HCT116 (cell line): Measurements from ENCODE around the gene MAPKAP1. TPM values are rescaled to one million over a fixed set of nuclear protein-coding genes. Genes with fewer than 3 reads are reported as not detected.

Experiments
- ATAC-seq: fragments of 200-7000 bp; cut with Tn5 transposase; 2 replicates; pipeline ENCODE4 v1.9.1; 2020; ENCODE audit warnings: mild to moderate bottlenecking, moderate library complexity
- BruUV-seq: library from RNA; stranded (reverse); fragments of 400-500 nt; replicated peaks from 2 replicates; lab custom pipeline; 2021; lab: Mats Ljungman, UMichigan
- CTCF ChIA-PET: fragments of 300-600 bp; sonication (Branson Sonifier 250); formaldehyde crosslinking; loops from one replicate; lab custom pipeline; 2021; ENCODE audit warnings: antibody characterized with exemption; lab: Charles Lee
- POLR2A ChIA-PET: fragments of 300-600, 350-600 bp; sonication (Branson Sonifier 250); formaldehyde crosslinking; loops from one replicate; lab custom pipeline; 2021; ENCODE audit warnings: antibody characterized with exemption; lab: Charles Lee
- RAD21 ChIA-PET, 2 experiments: fragments of 300-600 bp; sonication (Branson Sonifier 250); formaldehyde crosslinking; loops; one replicate each; lab custom pipeline; 2023; ENCODE audit warnings: low total read pairs in 2 of 2; ENCODE audit not compliant: uncharacterized antibody in 2 of 2, unreplicated experiment in 2 of 2, low non-redundant PET in 1 of 2; lab: Charles Lee
- DNase-seq: peaks from one replicate; pipeline ENCODE4 v3.0.0-alpha.2; 2010; ENCODE audit warnings: low read depth, low spot score
- H2AFZ ChIP-seq: fragments of 200-600 bp; shearing (Covaris generic), sonication (generic); 2 replicates; pipeline ENCODE4 v1.6.1; 2017; ENCODE audit warnings: low read depth, mixed run types, mixed read lengths, antibody characterized with exemption, low read length; ENCODE audit not compliant: poor library complexity, severe bottlenecking
- H3K27ac ChIP-seq: 2 replicates; pipeline ENCODE4 v1.5.1; 2012; ENCODE audit warnings: low read depth, low read length
- H3K27me3 ChIP-seq: fragments of 200-600 bp; sonication (generic); 2 replicates; pipeline ENCODE4 v1.6.1; 2016; ENCODE audit warnings: mixed run types, low read length, mixed read lengths; ENCODE audit not compliant: insufficient read depth
- H3K36me3 ChIP-seq, 2 experiments: fragments of 200-500 bp in 1 of 2; fragments of 200-600 bp in 1 of 2; sonication (Bioruptor generic) in 1 of 2; sonication (generic) in 1 of 2; 2 replicates each; pipeline versions ENCODE4 v1.5.1 to v1.6.1; 2014 to 2016; ENCODE audit warnings: low read length in 2 of 2, inconsistent platforms in 1 of 2, mixed read lengths in 1 of 2, mixed run types in 1 of 2; ENCODE audit not compliant: insufficient read depth in 2 of 2, control insufficient read depth in 1 of 2
- H3K4me1 ChIP-seq, 2 experiments: fragments of 200-600 bp in 1 of 2; sonication (generic) in 1 of 2; 2 replicates each; pipeline versions ENCODE4 v1.5.1 to v1.6.1; 2012 to 2017; ENCODE audit warnings: low read length in 2 of 2, inconsistent platforms in 1 of 2, mild to moderate bottlenecking in 1 of 2, mixed read lengths in 1 of 2, mixed run types in 1 of 2, moderate library complexity in 1 of 2; ENCODE audit not compliant: insufficient read depth in 2 of 2, control insufficient read depth in 1 of 2
- H3K4me2 ChIP-seq: fragments of 200-600 bp; sonication (generic); 2 replicates; pipeline ENCODE4 v1.6.1; 2017; ENCODE audit warnings: mixed run types, low read length, mixed read lengths
- H3K4me3 ChIP-seq, 2 experiments: fragments of 200-600 bp in 1 of 2; sonication (generic) in 1 of 2; replicated peaks in 1 of 2; 2 replicates each; pipeline ENCODE4 v1.5.1; 2011 to 2016; ENCODE audit warnings: low read length in 2 of 2, control low read depth in 1 of 2, low read depth in 1 of 2, mild to moderate bottlenecking in 1 of 2, mixed read lengths in 1 of 2, mixed run types in 1 of 2
- H3K79me2 ChIP-seq: fragments of 200-600 bp; sonication (generic); 2 replicates; pipeline ENCODE4 v1.6.1; 2017; ENCODE audit warnings: mild to moderate bottlenecking, mixed run types, low read length, moderate library complexity, mixed read lengths; ENCODE audit not compliant: insufficient read depth
- H3K9ac ChIP-seq: fragments of 200-600 bp; sonication (generic); 2 replicates; pipeline ENCODE4 v1.6.1; 2016; ENCODE audit warnings: low read length, mixed read lengths
- H3K9me2 ChIP-seq: fragments of 200-600 bp; sonication (generic), shearing (Covaris generic); 2 replicates; pipeline ENCODE4 v1.6.1; 2017; ENCODE audit warnings: mixed run types, mild to moderate bottlenecking, moderate library complexity; ENCODE audit not compliant: insufficient read depth
- H3K9me3 ChIP-seq, 2 experiments: fragments of 200-500 bp in 1 of 2; fragments of 200-600 bp in 1 of 2; sonication (Bioruptor generic) in 1 of 2; sonication (generic) in 1 of 2; 2 replicates each; pipeline ENCODE4 v1.6.1; 2014 to 2017; ENCODE audit warnings: low read length in 2 of 2, mixed read lengths in 2 of 2, inconsistent platforms in 1 of 2, low read depth in 1 of 2, mild to moderate bottlenecking in 1 of 2, mixed run types in 1 of 2, moderate library complexity in 1 of 2; ENCODE audit not compliant: control insufficient read depth in 1 of 2, insufficient read depth in 1 of 2
- H4K20me1 ChIP-seq: fragments of 200-600 bp; sonication (generic), shearing (Covaris generic); 2 replicates; pipeline ENCODE4 v1.6.1; 2017; ENCODE audit warnings: mixed run types, mild to moderate bottlenecking, moderate library complexity; ENCODE audit not compliant: insufficient read depth
- ELF1 ChIP-seq: IDR thresholded peaks from 2 replicates; pipeline ENCODE4 v1.6.1; 2012; ENCODE audit warnings: low read depth, borderline replicate concordance
- JUND ChIP-seq: IDR thresholded peaks from 2 replicates; pipeline ENCODE4 v1.6.1; 2012
- MAX ChIP-seq: IDR thresholded peaks from 2 replicates; pipeline ENCODE4 v1.6.1; 2012
- POLR2A ChIP-seq: IDR thresholded peaks from 2 replicates; pipeline ENCODE4 v1.7.0; 2011; ENCODE audit warnings: borderline replicate concordance; ENCODE audit not compliant: insufficient read depth, insufficient read length; ENCODE audit errors: extremely low read depth
- POLR2AphosphoS5 ChIP-seq: IDR thresholded peaks from 2 replicates; pipeline ENCODE4 v1.6.1; 2011; ENCODE audit warnings: mild to moderate bottlenecking, low read depth, low read length, moderate library complexity
- RAD21 ChIP-seq: IDR thresholded peaks from 2 replicates; pipeline ENCODE4 v1.6.1; 2012; ENCODE audit warnings: low read depth, mild to moderate bottlenecking
- SRF ChIP-seq: IDR thresholded peaks from 2 replicates; pipeline ENCODE4 v1.6.1; 2012; ENCODE audit warnings: low read depth
- YY1 ChIP-seq: IDR thresholded peaks from 2 replicates; pipeline ENCODE4 v1.6.1; 2011; ENCODE audit warnings: low read length, low read depth, moderate library complexity, mild to moderate bottlenecking; ENCODE audit not compliant: insufficient replicate concordance; ENCODE audit errors: extremely low read depth
- ZBTB33 ChIP-seq: IDR thresholded peaks from 2 replicates; pipeline ENCODE4 v1.6.1; 2011; ENCODE audit warnings: mild to moderate bottlenecking, low read length, moderate library complexity; ENCODE audit not compliant: insufficient replicate concordance; ENCODE audit errors: extremely low read depth
- ZFX ChIP-seq: fragments of 450-650 bp; IDR thresholded peaks from 2 replicates; pipeline ENCODE4 v1.6.1; 2017
- ZNF274 ChIP-seq: fragments of 200-500 bp; sonication (Bioruptor generic); IDR thresholded peaks from 2 replicates; pipeline ENCODE4 v1.6.1; 2014; ENCODE audit warnings: mild to moderate bottlenecking, low read depth, low read length, inconsistent platforms
- intact Hi-C: fragments of 100-400 bp; cut with micrococcal nuclease; formaldehyde crosslinking; loops from 2 replicates; pipeline ENCODE4 v1.10.0; 2022
- total RNA-seq: library from RNA; stranded (reverse); gene quantifications from one replicate; pipeline ENCODE4 v1.2.1, GENCODE V29; 2021; ENCODE audit not compliant: unreplicated experiment
- TF ChIP-seq, protein P1 (sequence below): IDR thresholded peaks from 2 replicates; pipeline ENCODE4 v1.6.1; 2012; ENCODE audit warnings: low read depth

Gene MAPKAP1
- total RNA-seq, 1 experiment from 2014 or later, result 72.5 TPM

DNA sequence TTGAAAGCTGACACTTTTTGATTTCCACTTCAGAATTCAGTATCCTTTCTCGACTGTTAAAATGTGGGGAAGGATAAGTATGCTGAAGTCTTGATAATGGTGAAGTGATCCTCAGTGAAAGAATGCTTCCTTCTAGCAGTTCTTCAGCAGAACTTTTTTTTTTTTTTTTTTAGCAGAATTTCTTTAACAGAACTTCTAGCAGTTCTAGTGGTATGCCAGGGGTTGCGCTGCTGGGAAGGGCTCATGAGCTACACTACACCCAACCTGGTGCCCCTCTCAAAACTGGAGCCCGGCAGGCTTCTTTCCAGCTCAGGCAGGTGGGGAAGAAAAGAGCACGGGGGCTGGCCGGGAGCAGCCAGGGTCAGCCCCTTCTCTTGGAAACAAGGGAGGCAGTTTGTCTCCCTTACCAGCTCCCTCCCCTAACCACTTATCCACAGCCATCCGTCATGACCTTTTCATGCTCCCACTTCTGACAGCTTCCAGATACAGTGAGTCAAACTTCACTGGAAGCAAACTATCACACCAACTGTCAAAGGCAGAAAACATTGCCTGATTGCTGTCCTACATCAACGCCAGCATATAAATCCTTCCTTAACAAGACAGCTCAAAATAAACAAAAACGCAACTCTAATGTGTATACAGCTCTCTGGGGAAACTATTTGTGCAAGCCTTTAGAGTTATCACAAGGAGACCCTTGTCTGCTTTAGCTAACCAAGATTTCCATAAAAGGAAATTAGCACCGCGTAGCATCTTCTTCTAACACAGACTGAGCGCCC is 233.9 kb downstream of the MAPKAP1 start:
- H3K9ac ChIP-seq, result no peak overlapping the region
- no peaks in the 10 kb centered on the region for H3K36me3 ChIP-seq
- POLR2A ChIA-PET, result no interaction called here
- no peaks in the 10 kb centered on the region for H3K4me1 ChIP-seq
- H3K4me2 ChIP-seq, result no peak overlapping the region
- RAD21 ChIA-PET, result no interaction called here
- intact Hi-C loops, result no loop called here
- no peak for DNase-seq
- CTCF ChIA-PET, result no interaction called here
- H3K9me2 ChIP-seq, result no peaks in the 10 kb centered on the region
- H3K27ac ChIP-seq, result no peak overlapping the region
- TF ChIP-seq POLR2A, result no peak
- TF ChIP-seq SRF, result no peak
- no peak for TF ChIP-seq POLR2AphosphoS5
- TF ChIP-seq ZNF274, result no peak
- TF ChIP-seq JUND, result no peak
- TF ChIP-seq ELF1, result no peak
- H3K9me3 ChIP-seq, result no peaks in the 10 kb centered on the region
- H3K27me3 ChIP-seq, result no peaks in the 10 kb centered on the region
- no peak overlapping the region for H3K4me3 ChIP-seq
- no TSS peak for BruUV-seq
- H4K20me1 ChIP-seq, result no peaks in the 10 kb centered on the region
- H3K79me2 ChIP-seq, result no peaks in the 10 kb centered on the region
- H2AFZ ChIP-seq, result no peak overlapping the region
- ATAC-seq, result no peak; the same call in 1 of the 2 replicates

DNA sequence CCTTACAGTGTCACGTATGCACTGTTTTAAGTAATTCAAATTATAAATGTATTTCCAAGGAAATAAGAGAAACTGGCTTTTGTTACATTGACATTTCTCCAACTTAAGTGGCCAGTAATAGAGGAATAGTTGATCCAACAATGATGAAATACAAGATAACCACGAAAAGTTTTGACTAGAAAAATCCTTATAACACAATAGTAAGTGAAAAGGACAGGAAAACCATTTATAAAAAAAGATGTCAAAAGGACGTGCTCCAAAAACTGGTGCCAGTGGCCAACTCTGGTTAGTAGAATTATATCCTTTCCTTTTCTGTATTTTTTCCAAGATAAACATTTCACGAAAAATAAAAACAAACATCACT is 234.5 kb downstream of the MAPKAP1 start:
- no peak for ATAC-seq
- intact Hi-C loops, result no loop called here
- no peak overlapping the region for H3K4me2 ChIP-seq

More for the DNA sequence above, 234.5 kb downstream of the MAPKAP1 start:
- TF ChIP-seq YY1 (no peak), ZBTB33 (no peak), RAD21 (no peak), ZNF274 (no peak), ZFX (no peak), MAX (no peak), SRF (no peak)
- TF ChIP-seq, protein P1, sequence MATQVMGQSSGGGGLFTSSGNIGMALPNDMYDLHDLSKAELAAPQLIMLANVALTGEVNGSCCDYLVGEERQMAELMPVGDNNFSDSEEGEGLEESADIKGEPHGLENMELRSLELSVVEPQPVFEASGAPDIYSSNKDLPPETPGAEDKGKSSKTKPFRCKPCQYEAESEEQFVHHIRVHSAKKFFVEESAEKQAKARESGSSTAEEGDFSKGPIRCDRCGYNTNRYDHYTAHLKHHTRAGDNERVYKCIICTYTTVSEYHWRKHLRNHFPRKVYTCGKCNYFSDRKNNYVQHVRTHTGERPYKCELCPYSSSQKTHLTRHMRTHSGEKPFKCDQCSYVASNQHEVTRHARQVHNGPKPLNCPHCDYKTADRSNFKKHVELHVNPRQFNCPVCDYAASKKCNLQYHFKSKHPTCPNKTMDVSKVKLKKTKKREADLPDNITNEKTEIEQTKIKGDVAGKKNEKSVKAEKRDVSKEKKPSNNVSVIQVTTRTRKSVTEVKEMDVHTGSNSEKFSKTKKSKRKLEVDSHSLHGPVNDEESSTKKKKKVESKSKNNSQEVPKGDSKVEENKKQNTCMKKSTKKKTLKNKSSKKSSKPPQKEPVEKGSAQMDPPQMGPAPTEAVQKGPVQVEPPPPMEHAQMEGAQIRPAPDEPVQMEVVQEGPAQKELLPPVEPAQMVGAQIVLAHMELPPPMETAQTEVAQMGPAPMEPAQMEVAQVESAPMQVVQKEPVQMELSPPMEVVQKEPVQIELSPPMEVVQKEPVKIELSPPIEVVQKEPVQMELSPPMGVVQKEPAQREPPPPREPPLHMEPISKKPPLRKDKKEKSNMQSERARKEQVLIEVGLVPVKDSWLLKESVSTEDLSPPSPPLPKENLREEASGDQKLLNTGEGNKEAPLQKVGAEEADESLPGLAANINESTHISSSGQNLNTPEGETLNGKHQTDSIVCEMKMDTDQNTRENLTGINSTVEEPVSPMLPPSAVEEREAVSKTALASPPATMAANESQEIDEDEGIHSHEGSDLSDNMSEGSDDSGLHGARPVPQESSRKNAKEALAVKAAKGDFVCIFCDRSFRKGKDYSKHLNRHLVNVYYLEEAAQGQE, result no peak
- TF ChIP-seq, all 23 proteins: peak for 0
- ChIA-PET POLR2A (no interaction called here), RAD21 (no interaction called here), CTCF (no interaction called here)
- no TSS peak for BruUV-seq
- no peak overlapping the region for H3K9ac ChIP-seq
- H4K20me1 ChIP-seq, result no peaks in the 10 kb centered on the region
- no peak overlapping the region for H2AFZ ChIP-seq
- no peak overlapping the region for H3K27ac ChIP-seq
- no peak overlapping the region for H3K4me3 ChIP-seq
- no peaks in the 10 kb centered on the region for H3K9me3 ChIP-seq
- H3K36me3 ChIP-seq, result no peaks in the 10 kb centered on the region
- no peaks in the 10 kb centered on the region for H3K27me3 ChIP-seq
- H3K9me2 ChIP-seq, result no peaks in the 10 kb centered on the region
- no peaks in the 10 kb centered on the region for H3K4me1 ChIP-seq
- H3K79me2 ChIP-seq, result no peaks in the 10 kb centered on the region
- DNase-seq, result no peak
